NK-92 (cell line): Measurements from ENCODE around the gene SPON1.
"Not testable (repeated sequence)": the region's sequence is repeated elsewhere in the genome, so short reads cannot be mapped to it uniquely, and the experiment has no call there.

ENCODE experiments used
- DNase-seq: peaks from one replicate; lab custom pipeline; 2025; ENCODE audit not compliant: unreplicated experiment; lab: John Stamatoyannopoulos, UW

The SPON1 gene

DNA sequence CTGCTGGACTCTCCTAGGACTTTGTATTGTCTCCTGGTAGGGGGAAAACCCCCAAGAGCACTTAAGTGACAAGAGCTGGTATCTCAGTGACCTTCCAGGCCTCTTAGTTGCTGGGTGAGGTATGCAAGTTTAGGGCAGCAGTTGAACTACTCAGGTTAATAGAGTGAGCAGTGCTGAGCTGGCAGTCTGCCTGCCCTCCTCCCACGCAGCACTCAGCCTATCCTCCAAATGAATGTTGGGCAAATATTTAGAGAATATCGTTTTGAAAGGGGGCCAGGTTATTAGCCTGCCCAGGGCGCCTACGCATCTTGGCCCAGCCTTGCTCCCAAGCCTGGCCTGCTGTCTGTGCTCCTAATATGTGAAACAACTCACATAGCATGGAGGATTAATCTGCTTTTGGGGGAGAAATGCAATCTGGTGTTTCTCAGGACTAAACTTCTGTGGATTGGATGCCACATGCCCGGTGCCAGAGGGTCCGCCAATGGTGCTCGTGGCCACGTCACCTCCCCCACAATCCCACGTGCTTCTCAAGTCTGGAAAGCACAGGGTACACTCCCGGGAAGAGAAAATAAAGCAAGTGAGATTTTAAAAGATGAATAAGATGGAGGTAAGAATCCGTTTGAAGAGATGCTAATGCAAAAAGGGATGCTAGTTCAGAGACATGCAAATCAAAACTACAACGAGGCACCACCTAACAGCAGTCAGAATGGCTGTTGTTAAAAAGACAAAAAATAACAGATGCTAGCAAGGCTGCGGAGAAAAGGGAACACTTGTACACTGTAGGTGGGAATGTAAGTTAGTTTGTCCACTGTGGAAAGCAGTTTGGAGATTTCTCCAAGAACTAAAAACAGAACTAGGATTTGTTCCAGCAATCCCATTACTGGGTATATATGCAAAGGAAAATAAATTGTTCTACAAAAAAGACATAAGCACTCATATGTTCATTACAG, 67.7 kb downstream of the SPON1 start:
- DNase-seq = no peak

DNA sequence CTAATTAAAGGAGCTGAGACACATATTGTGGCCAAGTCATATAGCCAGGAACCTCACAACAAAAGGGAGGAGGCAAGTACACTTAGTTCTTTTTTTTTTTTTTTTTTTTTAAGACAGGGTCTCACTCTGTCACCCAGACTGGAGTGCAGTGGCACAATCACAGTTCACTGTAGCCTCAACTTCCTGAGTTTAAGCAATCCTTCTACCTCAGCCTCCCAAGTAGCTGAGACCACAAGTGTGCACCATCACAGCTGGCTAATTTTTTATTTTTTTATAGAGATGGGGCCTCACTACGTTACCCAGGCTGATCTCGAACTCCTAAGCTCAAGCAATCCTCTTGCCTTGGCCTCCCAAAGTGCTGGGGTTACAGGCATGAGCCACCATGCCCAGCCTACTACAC, 73.0 kb downstream of the SPON1 start:
- not testable (repeated sequence) for DNase-seq

DNA sequence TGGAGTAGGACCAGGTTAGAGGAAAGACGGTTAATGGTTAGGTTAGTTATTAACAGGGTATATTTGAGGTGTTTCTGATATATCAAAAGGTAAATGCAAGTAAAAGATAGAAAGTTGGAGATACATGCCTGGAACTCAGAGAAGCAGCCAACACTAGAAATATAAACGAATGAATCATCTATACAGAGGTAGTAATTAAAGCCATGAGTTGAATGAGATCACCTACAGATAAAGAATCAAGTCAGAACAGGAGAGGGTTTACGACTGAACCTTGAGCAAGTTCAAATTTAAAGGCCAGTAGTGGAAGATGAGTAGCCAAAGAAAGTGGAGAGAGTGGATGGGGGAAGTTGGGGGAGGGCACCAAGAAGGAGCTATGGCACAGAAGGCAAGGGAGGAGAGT, 73.9 kb downstream of the SPON1 start:
- DNase-seq = no peak

GRCh38 chr11:14041040-14041439, 78.5 kb downstream of the SPON1 start:
- DNase-seq = no peak

DNA sequence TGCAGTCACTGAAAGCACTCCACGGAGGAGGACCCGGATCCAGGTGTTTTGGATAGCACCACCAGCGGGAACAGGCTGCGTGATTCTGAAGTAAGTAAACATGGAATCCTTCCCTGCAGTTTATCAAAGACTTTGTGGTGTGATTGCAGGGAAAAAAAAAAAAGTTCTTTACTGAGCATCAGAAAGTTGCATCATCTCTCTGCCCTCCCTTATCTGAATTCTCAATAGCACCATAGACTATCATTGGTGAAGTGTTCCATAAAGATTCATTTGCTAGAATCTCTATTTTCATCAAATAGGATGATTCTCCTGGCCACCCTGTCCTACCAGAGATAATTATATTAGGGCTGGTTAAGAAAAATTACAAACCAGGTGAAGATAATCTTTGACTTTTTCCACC, 79.0 kb downstream of the SPON1 start:
- no peak for DNase-seq

DNA sequence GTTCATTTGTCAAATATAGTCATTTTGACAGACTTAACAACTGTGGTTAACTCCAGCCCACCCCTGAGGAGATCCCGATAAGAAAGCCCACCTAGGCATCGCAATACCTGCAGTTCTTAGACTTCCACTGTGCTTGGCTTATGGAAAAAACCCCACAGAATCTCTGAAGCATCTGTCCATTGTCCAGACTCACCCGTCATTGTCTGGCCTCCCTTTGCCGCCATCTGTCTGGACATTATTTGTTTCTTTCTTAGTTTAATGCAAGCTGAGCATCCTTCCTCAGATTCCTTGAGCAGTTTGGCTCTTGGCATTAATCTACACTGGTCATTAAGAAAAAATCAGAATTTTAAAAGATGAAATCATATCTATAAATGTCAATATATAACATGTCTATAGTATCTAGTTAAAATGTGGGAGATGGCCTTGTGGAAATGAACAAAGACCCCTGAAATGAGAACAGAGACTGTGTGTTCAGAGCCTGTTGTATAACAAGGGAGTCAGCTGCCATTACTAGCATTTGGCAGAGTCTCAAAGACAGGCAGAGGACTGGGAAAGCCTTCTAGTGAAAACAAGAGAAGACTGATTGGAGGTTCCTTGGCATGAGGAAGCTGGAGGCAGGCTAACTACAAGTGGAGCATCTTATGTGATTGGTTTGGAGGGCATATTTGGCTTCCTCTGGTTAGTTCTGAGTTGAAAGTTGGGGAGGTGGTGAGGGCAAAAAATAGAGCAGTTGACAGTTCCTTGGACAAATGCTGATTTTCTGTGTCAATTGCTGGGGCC, 80.4 kb downstream of the SPON1 start:
- DNase-seq = no peak

GRCh38 chr11:14044916-14045315, 82.4 kb downstream of the SPON1 start:
- no peak for DNase-seq

GRCh38 chr11:14045417-14045816, 82.9 kb downstream of the SPON1 start:
- DNase-seq = no peak

DNA sequence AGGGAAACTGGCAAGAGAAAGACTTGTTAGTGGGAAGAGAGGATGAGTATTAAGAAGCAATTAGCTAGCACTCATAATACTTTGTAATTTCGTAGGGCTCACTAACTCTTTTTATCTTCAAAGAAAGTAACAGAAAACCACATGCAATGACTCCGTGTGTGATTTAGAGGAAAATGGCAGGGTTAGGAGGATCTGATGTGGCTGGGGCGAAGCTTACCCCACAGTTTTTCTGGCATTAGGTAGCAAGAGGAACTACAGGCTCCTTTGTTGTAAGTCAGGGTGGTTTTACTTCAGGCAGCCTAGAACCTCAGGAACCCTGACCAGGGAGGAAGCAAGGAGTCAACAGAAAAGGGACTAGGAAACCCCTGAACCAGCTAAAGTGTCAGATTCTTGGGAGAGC, 89.7 kb downstream of the SPON1 start:
- no peak for DNase-seq

DNA sequence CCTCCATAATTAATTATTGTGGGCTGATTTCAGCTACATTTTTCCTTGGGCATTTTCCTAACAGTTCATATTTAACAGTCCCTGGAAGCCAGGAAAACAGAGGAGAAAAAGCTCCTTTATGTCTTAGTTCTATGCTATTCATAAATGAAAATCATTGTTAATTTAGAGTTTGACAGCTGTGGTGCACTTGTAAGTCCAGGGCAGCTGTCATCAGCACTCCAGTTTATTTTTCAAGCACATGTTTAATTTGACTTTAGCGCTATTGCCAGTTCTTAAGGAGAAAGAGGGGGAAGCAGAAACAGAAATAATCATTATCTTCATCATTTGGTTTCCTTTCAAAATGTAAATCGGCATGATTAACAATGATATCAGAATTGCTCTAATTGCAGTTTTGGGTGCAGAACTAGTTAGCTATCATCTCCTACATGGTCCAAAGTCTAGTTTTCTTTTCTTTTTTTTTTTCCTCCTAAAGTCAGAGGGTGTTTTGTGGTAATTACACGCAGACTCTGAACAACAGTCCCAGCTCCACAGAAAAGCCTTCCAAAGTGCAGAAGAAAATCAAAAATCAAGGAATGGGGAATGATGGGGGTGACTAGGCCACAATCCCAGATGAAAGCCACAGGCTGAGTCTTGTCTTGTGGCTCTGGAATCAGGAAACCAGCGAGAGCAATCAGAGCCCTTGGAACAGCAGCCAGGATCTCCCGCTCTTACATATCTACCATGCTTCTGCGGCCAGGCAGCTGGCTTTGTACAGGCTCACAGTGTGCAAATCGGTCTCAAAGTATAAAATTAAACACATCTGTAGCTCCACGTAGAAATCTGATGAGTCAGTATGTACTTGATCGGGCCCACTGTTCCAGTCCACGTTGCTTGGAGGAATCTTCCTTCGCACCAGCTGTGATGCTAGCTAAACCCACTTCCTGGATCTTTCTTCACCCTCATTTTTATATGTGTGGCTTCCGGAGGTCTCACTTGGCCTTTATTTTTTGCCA, 91.9 kb downstream of the SPON1 start:
- DNase-seq = no peak

GRCh38 chr11:14055936-14056335, 93.4 kb downstream of the SPON1 start:
- no peak for DNase-seq

DNA sequence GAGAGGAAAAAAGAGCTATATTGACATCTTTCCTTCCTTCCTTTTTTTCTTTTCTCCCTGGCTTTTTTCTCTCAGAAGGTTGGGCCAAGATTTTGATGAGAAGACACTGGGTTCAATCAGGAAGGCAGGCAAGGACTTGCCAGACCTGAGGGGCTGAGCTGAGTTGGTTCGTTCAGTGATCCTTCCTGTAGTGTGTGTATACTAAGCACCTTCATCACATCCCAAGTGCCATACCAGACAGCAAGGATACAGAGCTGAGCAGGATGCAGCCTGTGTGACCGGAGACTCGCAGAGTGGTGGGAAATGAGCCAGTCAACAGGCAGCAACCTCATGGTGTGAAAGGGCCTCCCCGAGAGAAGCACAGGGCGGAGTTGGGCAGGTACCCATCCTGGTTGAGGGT, 95.5 kb downstream of the SPON1 start:
- DNase-seq = no peak

GRCh38 chr11:14059491-14059890, 97.0 kb downstream of the SPON1 start:
- DNase-seq = no peak

- DNase-seq = no peak
Measured at GRCh38 chr11:14061721-14062120, 99.2 kb downstream of the SPON1 start.

DNA sequence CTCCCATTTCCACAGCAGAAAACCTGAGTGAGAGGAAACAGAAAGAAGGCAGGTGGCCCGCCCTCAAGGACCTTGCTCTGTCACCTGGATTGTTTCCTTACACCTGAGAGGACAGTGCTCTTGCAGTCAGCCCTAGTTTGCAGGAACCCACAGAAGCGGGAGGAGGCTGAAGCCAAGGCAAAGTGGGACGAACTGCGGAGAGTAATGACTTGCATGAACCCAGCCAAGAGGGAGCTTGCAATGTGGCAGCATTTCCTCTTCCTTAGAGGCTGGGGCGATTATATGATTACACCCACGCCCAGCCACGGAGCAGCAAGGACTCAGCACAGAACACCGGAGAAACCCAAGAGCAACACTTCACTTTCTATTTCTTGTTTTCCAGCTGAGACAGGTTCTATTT, 102.6 kb downstream of the SPON1 start:
- no peak for DNase-seq

- DNase-seq = no peak
Measured at GRCh38 chr11:14065681-14066080, 103.2 kb downstream of the SPON1 start.

GRCh38 chr11:14067686-14068085, 105.2 kb downstream of the SPON1 start:
- no peak for DNase-seq

GRCh38 chr11:14070896-14071295, 108.4 kb downstream of the SPON1 start:
- no peak for DNase-seq

- DNase-seq = no peak
Measured at GRCh38 chr11:14073849-14074476, 111.4 kb downstream of the SPON1 start.
